H1 (cell line): Measurements from ENCODE around the gene SFXN1. TPM values are rescaled to one million over a fixed set of nuclear protein-coding genes. Genes with fewer than 3 reads are reported as not detected.
A peak's percentile ranks its signal among the peaks of the same experiment; 100 is the strongest.

Experiments used
- BRCA1 ChIP-seq: IDR thresholded peaks from 2 replicates; pipeline ENCODE4 v1.6.1; 2012; ENCODE audit warnings: low read depth, low read length, improper control_type of control experiment
- CEBPB ChIP-seq: IDR thresholded peaks from 2 replicates; pipeline ENCODE4 v1.6.1; 2012; ENCODE audit warnings: low read depth, low read length
- CHD1 ChIP-seq: IDR thresholded peaks from 2 replicates; pipeline ENCODE4 v1.6.1; 2012; ENCODE audit warnings: low read depth, low read length, improper control_type of control experiment
- CTBP2 ChIP-seq: IDR thresholded peaks from 2 replicates; pipeline ENCODE4 v1.7.0; 2011; ENCODE audit warnings: borderline replicate concordance, mild to moderate bottlenecking, moderate library complexity, mixed read lengths, low read length; ENCODE audit not compliant: insufficient read depth, insufficient read length
- EZH2 ChIP-seq: fragments of 200-600 bp; sonication (generic); IDR thresholded peaks from 2 replicates; pipeline ENCODE4 v1.7.1; 2012; ENCODE audit warnings: low read depth, mild to moderate bottlenecking, moderate library complexity, low read length, inconsistent platforms; ENCODE audit not compliant: severe bottlenecking
- GABPA ChIP-seq: IDR thresholded peaks from 2 replicates; pipeline ENCODE4 v1.6.1; 2011; ENCODE audit warnings: mild to moderate bottlenecking, low read length, moderate library complexity, borderline replicate concordance; ENCODE audit not compliant: insufficient read depth
- GTF2F1 ChIP-seq: IDR thresholded peaks from 2 replicates; pipeline ENCODE4 v1.6.1; 2012; ENCODE audit warnings: low read depth, low read length, improper control_type of control experiment, borderline replicate concordance
- HDAC2 ChIP-seq, 2 experiments: fragments of 300-600 bp in 1 of 2; sonication (generic) in 1 of 2; IDR thresholded peaks; 2 replicates each; pipeline ENCODE4 v1.6.1; 2011 to 2012; ENCODE audit warnings: low read depth in 2 of 2, low read length in 2 of 2, mild to moderate bottlenecking in 2 of 2, moderate library complexity in 2 of 2, borderline replicate concordance in 1 of 2, inconsistent platforms in 1 of 2
- HDAC6 ChIP-seq: IDR thresholded peaks from one replicate; pipeline ENCODE4 v1.7.1; 2012; ENCODE audit warnings: low read depth, mild to moderate bottlenecking, inconsistent platforms, low read length, moderate library complexity
- JUND ChIP-seq: IDR thresholded peaks from 2 replicates; pipeline ENCODE4 v1.6.1; 2011; ENCODE audit warnings: mild to moderate bottlenecking, improper control_type of control experiment, low read length
- POLR2AphosphoS5 ChIP-seq: IDR thresholded peaks from 2 replicates; pipeline ENCODE4 v1.6.1; 2011; ENCODE audit warnings: low read depth, low read length
- POU5F1 ChIP-seq: IDR thresholded peaks from 2 replicates; pipeline ENCODE4 v1.6.1; 2011; ENCODE audit warnings: low read depth, mild to moderate bottlenecking, low read length, moderate library complexity
- RNF2 ChIP-seq: fragments of 200-900, 300-1000 bp; sonication (generic); IDR thresholded peaks from 2 replicates; pipeline ENCODE4 v1.7.1; 2016; ENCODE audit warnings: borderline replicate concordance, low read depth, mild to moderate bottlenecking, antibody characterized with exemption, low read length; ENCODE audit not compliant: poor library complexity, severe bottlenecking; ENCODE audit errors: missing control alignments
- SIN3A ChIP-seq, 2 experiments: IDR thresholded peaks in 1 of 2; conservative IDR thresholded peaks in 1 of 2; 2 replicates each; pipeline ENCODE4 v1.6.1; 2011 to 2012; ENCODE audit warnings: low read length in 2 of 2, improper control_type of control experiment in 1 of 2, low read depth in 1 of 2, mild to moderate bottlenecking in 1 of 2
- SIRT6 ChIP-seq: IDR thresholded peaks from one replicate; pipeline ENCODE4 v1.7.1; 2012; ENCODE audit warnings: low read length, inconsistent platforms
- SP2 ChIP-seq: IDR thresholded peaks from 2 replicates; pipeline ENCODE4 v1.6.1; 2012; ENCODE audit warnings: mild to moderate bottlenecking, low read length, inconsistent platforms
- TBP ChIP-seq: IDR thresholded peaks from 2 replicates; pipeline ENCODE4 v1.6.1; 2011; ENCODE audit warnings: low read depth, low read length, improper control_type of control experiment
- TCF12 ChIP-seq: IDR thresholded peaks from 2 replicates; pipeline ENCODE4 v1.6.1; 2011; ENCODE audit warnings: low read depth, mild to moderate bottlenecking, low read length
- USF2 ChIP-seq: IDR thresholded peaks from 2 replicates; pipeline ENCODE4 v1.6.1; 2011; ENCODE audit warnings: low read length, improper control_type of control experiment
- ZNF274 ChIP-seq: IDR thresholded peaks from 2 replicates; pipeline ENCODE4 v1.7.0; 2012; ENCODE audit warnings: low read length, borderline replicate concordance; ENCODE audit errors: extremely low read depth
- polyA plus RNA-seq, 7 experiments: library from polyadenylated mRNA; depleted of rRNA in 3 of 7; stranded (reverse) in 5 of 7; unstranded in 2 of 7; fragments of >200 nt in 5 of 7; fragments of 200-250 nt in 2 of 7; gene quantifications; 1 replicate in 5 of 7; 2 replicates in 1 of 7; 4 replicates in 1 of 7; pipeline versions ENCODE4 v1.2.1 to v1.2.3, GENCODE V29; 2011 to 2013; ENCODE audit warnings: missing spikeins in 2 of 7, mixed read lengths in 2 of 7
- total RNA-seq: library from RNA; stranded (reverse); fragmentation: NEBNext Ultra II Directional; extraction: Animal tissue kit (Norgen Biotek cat#: 25700); gene quantifications from 2 replicates; pipeline ENCODE4 v1.2.1, GENCODE V29; 2021

SFXN1 gene
- total and polyA plus RNA-seq, 2 of the 8 experiments (the other 6 are each of a cell fraction or from before 2014, with no cell fraction given) = 72.7 to 97.6 TPM

DNA sequence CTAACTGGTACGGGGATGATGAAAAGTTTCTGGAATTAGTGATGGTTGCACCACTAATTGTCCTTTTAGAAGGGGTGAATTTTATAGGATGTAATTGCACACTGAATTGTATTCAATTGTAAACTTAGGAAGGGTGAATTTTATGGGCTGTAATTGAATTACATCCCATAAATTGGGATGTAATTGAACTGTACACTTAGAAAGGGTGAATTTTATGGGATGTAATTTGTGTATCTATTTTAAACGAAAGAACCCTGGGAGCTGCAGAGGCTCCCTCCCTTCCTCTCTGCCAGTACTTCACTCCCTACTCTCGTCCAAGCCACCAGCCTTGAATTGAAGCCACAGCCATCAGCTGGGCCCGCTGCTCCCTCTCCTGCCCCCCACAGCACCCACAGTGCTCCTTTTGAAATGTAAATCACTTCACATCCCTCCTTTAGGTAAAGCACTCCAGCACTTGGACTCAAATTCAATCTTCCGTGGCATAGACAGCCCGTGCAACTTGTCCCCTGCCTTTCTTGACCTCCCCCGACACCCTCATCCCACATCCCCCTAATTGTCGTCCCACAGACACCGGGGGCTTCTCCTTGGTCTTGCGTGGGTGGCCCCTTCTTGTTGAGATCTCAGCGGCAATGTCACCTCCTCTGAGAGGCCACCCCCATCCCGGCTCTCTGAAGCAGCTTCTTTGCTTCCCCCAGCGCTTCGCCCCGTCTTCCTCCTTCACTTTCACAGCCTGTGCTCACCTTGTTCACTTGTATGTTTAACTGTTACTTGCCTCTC, 95.3 kb downstream of the SFXN1 start (continued):
- TF ChIP-seq ZNF274 = no peak
- no peak for TF ChIP-seq SIN3A (conservative IDR thresholded peaks at IDR 0.05 in 1 of 2, IDR thresholded peaks at IDR 0.05 in 1 of 2; ENCODE audit: low read depth in 1 of 2, low read length in 2 of 2)
- TF ChIP-seq USF2 = no peak
- no peak for TF ChIP-seq EZH2
- TF ChIP-seq JUND = no peak
- no peak for TF ChIP-seq CHD1
- TF ChIP-seq RNF2 = no peak
- TF ChIP-seq TCF12 = no peak
- no peak for TF ChIP-seq HDAC6
- TF ChIP-seq SIRT6 = no peak
- no peak for TF ChIP-seq CEBPB
- TF ChIP-seq SP2 = no peak
- peak; percentile 74 for TF ChIP-seq CTBP2
- TF ChIP-seq POU5F1 = no peak
- no peak for TF ChIP-seq GABPA
- TF ChIP-seq BRCA1 = no peak
- TF ChIP-seq TBP = no peak
- TF ChIP-seq GTF2F1 = no peak
- no peak for TF ChIP-seq HDAC2 (IDR thresholded peaks at IDR 0.05; ENCODE audit: borderline replicate concordance in 1 of 2, low read depth in 2 of 2, low read length in 2 of 2)
- TF ChIP-seq POLR2AphosphoS5 = no peak
- TF ChIP-seq, all 59 proteins: peak for 6
